ENCODE measurements around the gene OR5M3. TPM values are rescaled to one million over a fixed set of nuclear protein-coding genes. Genes with fewer than 3 reads are reported as not detected.

Gene OR5M3
- total and polyA plus RNA-seq, 2 of the 13 experiments (the other 11 are each of a cell fraction or from before 2014, with no cell fraction given), result not detected

GRCh38 chr11:56474729-56475235, 1.6 kb upstream of the OR5M3 start:
- in situ Hi-C loops (cut with HindIII; ENCODE audit: extremely low pct_ligation_motif_present, low pct_unique_long_range_greater_than_20kb) (no loop called here), intact Hi-C loops (cut with micrococcal nuclease; ENCODE audit: unreplicated experiment) (no loop called here)
- ATAC-seq (no peak), DNase-seq (ENCODE audit: low spot score) (no peak), FAIRE-seq (no peak)
- 0% methylated on average over 1 of the region's 1 CpG for WGBS (ENCODE audit: low lambda C conversion rate)
- Histone ChIP-seq H3K79me2 (ENCODE audit: insufficient read depth, low read length) (no peaks in the 10 kb centered on the region), H3K27me3 (ENCODE audit: control insufficient read depth in 1 of 2, insufficient read depth in 2 of 2, low read length in 2 of 2) (no peaks in the 10 kb centered on the region), H3K4me1 (ENCODE audit: insufficient read depth, low read length) (no peaks in the 10 kb centered on the region), H3K4me2 (ENCODE audit: low read depth, low read length) (no peak overlapping the region), H3K9ac (ENCODE audit: insufficient read depth, low read depth, low read length) (no peak overlapping the region), H3K27ac (ENCODE audit: extremely low read length, insufficient read depth, low read length) (no peak overlapping the region), H3K36me3 (replicated peaks in 1 of 2; ENCODE audit: control insufficient read depth in 1 of 2, insufficient read depth in 2 of 2, low read length in 2 of 2) (no peaks in the 10 kb centered on the region), H2AFZ (ENCODE audit: low read length) (no peak overlapping the region), H4K20me1 (ENCODE audit: insufficient read depth, low read length) (no peaks in the 10 kb centered on the region), H3K9me3 (ENCODE audit: low read length) (peaks cover 9% of the 10 kb centered on the region; the same call in 1 of the 2 replicates), H3K4me3 (replicated peaks in 1 of 3; ENCODE audit: insufficient read depth in 1 of 3, low read depth in 2 of 3, low read length in 3 of 3) (no peak overlapping the region)
- CTCF ChIA-PET (ENCODE audit: low intra/inter-chr PET ratio, low total read pairs), result no interaction called here
- BruUV-seq (replicated peaks), result no TSS peak
- POLR2A ChIA-PET, result no interaction called here
- TF ChIP-seq MXD3 (CRISPR knock-in tag; IDR thresholded peaks at IDR 0.05) (no peak), ZNF569 (CRISPR knock-in tag; IDR thresholded peaks at IDR 0.05; ENCODE audit: borderline replicate concordance) (no peak), MED13 (CRISPR knock-in tag; IDR thresholded peaks at IDR 0.05) (no peak), MED1 (CRISPR knock-in tag; IDR thresholded peaks at IDR 0.05) (no peak), JUN (CRISPR knock-in tag; IDR thresholded peaks at IDR 0.05) (no peak), ZNF549 (CRISPR knock-in tag; IDR thresholded peaks at IDR 0.05) (no peak), ZFY (CRISPR knock-in tag; IDR thresholded peaks at IDR 0.05) (no peak), ZNF343 (CRISPR knock-in tag; IDR thresholded peaks at IDR 0.05) (no peak)
- TF ChIP-seq, protein P1, sequence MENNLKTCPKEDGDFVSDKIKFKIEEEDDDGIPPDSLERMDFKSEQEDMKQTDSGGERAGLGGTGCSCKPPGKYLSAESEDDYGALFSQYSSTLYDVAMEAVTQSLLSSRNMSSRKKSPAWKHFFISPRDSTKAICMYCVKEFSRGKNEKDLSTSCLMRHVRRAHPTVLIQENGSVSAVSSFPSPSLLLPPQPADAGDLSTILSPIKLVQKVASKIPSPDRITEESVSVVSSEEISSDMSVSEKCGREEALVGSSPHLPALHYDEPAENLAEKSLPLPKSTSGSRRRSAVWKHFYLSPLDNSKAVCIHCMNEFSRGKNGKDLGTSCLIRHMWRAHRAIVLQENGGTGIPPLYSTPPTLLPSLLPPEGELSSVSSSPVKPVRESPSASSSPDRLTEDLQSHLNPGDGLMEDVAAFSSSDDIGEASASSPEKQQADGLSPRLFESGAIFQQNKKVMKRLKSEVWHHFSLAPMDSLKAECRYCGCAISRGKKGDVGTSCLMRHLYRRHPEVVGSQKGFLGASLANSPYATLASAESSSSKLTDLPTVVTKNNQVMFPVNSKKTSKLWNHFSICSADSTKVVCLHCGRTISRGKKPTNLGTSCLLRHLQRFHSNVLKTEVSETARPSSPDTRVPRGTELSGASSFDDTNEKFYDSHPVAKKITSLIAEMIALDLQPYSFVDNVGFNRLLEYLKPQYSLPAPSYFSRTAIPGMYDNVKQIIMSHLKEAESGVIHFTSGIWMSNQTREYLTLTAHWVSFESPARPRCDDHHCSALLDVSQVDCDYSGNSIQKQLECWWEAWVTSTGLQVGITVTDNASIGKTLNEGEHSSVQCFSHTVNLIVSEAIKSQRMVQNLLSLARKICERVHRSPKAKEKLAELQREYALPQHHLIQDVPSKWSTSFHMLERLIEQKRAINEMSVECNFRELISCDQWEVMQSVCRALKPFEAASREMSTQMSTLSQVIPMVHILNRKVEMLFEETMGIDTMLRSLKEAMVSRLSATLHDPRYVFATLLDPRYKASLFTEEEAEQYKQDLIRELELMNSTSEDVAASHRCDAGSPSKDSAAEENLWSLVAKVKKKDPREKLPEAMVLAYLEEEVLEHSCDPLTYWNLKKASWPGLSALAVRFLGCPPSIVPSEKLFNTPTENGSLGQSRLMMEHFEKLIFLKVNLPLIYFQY (CRISPR knock-in tag; IDR thresholded peaks at IDR 0.05; ENCODE audit: borderline replicate concordance), result no peak
- TF ChIP-seq, protein P2, sequence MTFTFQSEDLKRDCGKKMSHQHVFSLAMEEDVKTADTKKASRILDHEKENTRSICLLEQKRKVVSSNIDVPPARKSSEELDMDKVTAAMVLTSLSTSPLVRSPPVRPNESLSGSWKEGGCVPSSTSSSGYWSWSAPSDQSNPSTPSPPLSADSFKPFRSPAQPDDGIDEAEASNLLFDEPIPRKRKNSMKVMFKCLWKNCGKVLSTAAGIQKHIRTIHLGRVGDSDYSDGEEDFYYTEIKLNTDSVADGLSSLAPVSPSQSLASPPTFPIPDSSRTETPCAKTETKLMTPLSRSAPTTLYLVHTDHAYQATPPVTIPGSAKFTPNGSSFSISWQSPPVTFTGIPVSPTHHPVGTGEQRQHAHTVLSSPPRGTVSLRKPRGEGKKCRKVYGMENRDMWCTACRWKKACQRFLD (CRISPR knock-in tag; IDR thresholded peaks at IDR 0.05; ENCODE audit: borderline replicate concordance), result no peak
- TF ChIP-seq, protein P3, sequence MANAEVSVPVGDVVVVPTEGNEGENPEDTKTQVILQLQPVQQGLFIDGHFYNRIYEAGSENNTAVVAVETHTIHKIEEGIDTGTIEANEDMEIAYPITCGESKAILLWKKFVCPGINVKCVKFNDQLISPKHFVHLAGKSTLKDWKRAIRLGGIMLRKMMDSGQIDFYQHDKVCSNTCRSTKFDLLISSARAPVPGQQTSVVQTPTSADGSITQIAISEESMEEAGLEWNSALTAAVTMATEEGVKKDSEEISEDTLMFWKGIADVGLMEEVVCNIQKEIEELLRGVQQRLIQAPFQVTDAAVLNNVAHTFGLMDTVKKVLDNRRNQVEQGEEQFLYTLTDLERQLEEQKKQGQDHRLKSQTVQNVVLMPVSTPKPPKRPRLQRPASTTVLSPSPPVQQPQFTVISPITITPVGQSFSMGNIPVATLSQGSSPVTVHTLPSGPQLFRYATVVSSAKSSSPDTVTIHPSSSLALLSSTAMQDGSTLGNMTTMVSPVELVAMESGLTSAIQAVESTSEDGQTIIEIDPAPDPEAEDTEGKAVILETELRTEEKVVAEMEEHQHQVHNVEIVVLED (CRISPR knock-in tag; IDR thresholded peaks at IDR 0.05; ENCODE audit: borderline replicate concordance), result no peak
- TF ChIP-seq, protein P4, sequence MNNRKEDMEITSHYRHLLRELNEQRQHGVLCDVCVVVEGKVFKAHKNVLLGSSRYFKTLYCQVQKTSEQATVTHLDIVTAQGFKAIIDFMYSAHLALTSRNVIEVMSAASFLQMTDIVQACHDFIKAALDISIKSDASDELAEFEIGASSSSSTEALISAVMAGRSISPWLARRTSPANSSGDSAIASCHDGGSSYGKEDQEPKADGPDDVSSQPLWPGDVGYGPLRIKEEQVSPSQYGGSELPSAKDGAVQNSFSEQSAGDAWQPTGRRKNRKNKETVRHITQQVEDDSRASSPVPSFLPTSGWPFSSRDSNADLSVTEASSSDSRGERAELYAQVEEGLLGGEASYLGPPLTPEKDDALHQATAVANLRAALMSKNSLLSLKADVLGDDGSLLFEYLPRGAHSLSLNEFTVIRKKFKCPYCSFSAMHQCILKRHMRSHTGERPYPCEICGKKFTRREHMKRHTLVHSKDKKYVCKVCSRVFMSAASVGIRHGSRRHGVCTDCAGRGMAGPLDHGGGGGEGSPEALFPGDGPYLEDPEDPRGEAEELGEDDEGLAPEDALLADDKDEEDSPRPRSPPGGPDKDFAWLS (CRISPR knock-in tag; IDR thresholded peaks at IDR 0.05; ENCODE audit: borderline replicate concordance), result no peak
- TF ChIP-seq, protein P5, sequence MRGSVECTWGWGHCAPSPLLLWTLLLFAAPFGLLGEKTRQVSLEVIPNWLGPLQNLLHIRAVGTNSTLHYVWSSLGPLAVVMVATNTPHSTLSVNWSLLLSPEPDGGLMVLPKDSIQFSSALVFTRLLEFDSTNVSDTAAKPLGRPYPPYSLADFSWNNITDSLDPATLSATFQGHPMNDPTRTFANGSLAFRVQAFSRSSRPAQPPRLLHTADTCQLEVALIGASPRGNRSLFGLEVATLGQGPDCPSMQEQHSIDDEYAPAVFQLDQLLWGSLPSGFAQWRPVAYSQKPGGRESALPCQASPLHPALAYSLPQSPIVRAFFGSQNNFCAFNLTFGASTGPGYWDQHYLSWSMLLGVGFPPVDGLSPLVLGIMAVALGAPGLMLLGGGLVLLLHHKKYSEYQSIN (CRISPR knock-in tag; IDR thresholded peaks at IDR 0.05; ENCODE audit: borderline replicate concordance), result no peak

All from HepG2 (cell line).